ENCODE measurements around the gene GPANK1. TPM values are rescaled to one million over a fixed set of nuclear protein-coding genes. Genes with fewer than 3 reads are reported as not detected.

The GPANK1 gene
- total RNA-seq, 1 donor from 2014 or later, result 15.3 TPM

- DNase-seq (ENCODE audit: low spot score), result no peak
These were observed 24.2 kb downstream of the GPANK1 start for GRCh38 chr6:31640612-31641011.

DNA sequence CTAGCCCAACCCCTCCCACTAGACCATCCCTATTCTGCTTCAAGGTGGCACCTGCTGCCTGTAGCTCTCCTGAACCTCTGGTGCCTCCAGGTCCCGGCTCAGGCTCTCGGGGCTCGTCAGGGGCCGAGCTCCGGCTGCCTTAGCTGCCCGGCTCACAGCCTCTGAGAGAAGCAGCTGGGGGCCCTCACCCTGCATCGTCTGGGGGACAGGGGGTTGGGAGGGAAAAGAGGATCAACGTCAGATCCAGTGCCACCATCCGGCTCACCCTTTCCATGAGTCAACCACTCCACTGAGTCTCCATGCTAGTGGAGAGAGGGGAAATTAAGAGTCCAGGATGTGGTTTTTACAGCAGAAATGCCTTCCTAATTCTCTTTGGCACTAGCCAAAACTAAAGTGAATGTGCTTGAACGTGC lies 25.3 kb downstream of the GPANK1 start:
- DNase-seq (ENCODE audit: low spot score), result no peak

DNA sequence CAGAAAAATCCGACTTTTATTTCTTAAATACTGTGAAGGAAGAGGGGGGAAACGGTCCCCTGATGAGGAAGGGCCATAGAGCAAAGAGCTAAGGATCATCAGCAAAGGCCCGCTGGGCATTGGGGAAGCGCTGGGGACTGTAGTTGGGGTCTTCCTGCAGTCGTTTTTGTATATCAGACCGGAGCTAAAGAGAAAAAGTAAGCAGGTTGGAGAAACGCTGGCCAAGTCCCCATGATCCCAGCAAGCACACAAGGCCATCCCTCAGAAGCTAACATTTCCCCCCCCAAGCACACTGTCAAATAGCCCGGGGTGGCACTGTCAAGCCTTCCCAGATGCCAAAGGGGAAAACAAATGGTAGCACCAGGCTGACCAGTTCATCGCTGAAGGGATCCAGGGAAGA lies 25.8 kb downstream of the GPANK1 start:
- no peak for DNase-seq (ENCODE audit: low spot score)

DNA sequence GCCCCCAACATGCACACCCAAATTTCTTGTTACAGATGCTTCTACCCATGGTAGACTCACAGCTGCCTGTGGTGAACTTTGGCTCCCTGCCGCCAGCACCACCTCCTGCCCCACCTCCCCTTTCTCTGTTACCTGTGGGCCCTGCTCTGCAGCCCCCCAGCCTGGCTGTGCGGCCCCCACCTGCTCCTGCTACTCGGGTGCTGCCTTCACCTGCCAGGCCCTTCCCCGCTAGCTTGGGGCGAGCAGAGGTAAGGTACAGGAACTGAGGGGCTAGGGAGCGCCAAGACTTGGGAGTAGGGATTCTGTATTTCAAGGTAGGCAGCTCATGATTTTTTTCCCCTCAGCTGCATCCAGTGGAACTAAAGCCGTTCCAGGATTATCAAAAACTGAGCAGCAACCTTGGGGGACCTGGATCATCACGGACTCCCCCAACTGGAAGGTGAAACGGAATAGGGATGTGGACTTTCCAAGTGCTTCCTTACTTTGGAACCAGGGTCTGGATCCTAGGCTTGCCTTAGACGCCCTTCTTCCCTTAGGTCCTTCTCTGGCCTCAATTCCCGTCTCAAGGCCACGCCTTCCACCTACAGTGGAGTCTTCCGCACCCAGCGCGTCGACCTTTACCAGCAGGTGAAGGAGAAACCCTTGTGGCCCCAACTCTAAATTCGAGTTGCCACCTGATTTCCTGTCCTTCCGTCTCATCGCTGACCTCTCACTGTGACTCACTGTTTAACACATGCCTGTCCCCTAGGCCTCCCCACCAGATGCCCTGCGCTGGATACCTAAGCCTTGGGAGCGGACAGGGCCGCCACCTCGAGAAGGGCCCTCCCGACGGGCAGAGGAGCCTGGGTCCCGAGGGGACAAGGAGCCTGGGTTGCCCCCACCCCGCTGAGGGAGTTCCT lies 27.9 kb downstream of the GPANK1 start:
- no peak for DNase-seq (ENCODE audit: low spot score)

DNA sequence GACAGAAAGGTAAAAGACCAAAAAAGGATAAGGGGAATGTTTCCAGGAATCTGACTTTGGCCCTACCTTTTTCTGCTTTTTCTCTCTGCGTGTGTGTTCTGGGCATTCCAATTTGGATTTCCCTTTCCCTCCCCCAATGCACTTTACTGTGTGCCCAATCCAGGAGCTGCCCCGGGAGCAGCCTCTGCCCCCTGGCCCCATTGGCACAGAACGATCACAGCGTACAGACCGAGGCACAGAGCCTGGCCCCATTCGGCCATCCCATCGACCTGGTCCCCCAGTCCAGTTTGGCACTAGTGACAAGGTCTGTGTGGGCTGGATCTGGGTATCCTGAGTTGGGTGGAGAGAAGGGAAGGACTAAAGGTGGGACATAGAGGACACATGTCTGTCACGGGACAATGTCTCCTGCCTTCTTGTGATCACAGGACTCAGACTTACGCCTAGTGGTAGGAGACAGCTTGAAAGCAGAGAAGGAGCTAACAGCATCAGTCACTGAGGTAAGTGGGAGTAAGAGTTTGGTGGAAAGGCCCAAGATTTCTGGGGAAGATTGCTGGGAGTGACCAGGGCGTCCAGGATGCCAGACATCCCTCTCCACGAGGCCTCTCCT lies 29.7 kb downstream of the GPANK1 start:
- DNase-seq (ENCODE audit: low spot score), result no peak

DNA sequence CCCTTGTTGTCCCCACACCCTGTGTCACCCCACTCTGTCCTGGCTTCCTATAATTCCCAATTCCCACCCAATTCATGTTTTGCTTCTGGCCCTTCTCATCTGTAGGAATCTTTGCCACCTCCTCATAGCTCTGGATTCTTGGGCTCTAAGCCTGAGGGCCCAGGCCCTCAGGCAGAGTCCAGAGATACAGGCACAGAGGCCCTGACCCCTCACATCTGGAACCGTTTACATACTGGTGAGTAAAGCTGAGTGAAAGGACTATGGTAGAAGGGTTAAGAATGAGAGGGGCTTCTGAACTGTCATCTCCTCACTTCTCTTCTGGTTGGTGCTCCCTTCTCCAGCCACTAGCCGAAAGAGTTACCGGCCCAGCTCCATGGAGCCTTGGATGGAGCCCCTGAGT lies 30.7 kb downstream of the GPANK1 start:
- DNase-seq (ENCODE audit: low spot score), result no peak

- no peak for DNase-seq (ENCODE audit: low spot score)
These were observed 31.4 kb downstream of the GPANK1 start for GRCh38 chr6:31633447-31633846.

GRCh38 chr6:31632279-31632946 lies 32.4 kb downstream of the GPANK1 start:
- DNase-seq (ENCODE audit: low spot score), result no peak

DNA sequence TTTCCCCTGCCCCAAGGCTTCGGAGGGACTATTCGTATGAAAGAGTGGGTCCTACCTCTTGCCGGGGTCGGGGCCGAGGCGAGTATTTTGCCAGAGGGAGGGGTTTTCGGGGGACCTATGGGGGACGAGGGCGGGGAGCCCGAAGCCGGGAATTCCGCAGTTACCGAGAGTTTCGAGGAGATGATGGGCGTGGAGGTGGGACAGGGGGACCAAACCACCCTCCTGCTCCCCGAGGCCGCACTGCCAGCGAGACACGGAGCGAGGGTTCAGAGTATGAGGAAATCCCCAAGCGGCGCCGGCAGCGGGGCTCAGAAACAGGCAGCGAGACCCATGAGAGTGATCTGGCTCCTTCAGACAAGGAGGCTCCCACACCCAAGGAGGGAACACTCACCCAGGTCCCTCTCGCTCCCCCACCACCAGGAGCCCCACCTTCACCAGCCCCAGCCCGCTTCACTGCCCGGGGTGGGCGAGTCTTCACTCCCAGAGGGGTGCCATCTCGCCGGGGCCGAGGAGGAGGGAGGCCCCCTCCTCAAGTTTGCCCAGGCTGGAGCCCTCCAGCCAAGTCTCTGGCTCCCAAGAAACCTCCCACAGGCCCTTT lies 33.0 kb downstream of the GPANK1 start:
- no peak for DNase-seq (ENCODE audit: low spot score)

GRCh38 chr6:31631209-31631608 lies 33.6 kb downstream of the GPANK1 start:
- no peak for DNase-seq (ENCODE audit: low spot score)

DNA sequence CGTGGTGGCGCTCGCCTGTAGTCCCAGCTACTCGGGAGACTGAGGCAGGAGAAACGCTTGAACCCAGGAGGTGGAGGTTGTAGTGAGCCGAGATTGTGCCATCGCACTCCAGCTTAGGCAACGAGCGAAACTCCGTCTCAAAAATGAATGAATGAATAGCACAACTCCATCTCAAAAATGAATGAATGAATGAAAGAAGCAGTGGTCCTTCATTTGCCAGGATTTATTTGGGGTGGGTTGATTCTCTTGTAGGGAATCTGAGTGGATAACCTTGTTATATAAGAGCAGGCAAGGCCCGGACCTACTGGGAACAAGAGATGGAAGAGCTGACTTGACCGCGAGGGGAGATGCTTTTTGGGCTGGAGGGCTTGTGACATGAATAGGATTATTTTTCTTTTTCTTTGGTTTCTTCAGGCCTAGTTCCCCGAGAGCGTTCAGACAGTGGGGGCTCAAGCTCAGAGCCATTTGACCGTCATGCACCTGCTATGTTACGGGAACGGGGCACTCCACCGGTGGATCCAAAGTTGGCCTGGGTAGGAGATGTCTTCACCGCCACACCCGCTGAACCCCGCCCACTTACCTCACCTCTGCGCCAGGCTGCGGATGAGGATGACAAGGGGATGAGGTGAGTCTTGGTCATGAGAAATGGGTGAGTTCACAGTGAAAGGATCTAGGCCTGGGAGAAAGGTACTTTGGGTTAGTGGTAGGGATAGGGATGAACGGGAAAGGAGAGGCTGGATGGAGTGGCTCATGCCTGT lies 34.4 kb downstream of the GPANK1 start:
- DNase-seq (ENCODE audit: low spot score), result no peak

GRCh38 chr6:31629014-31629413 lies 35.8 kb downstream of the GPANK1 start:
- DNase-seq (ENCODE audit: low spot score), result no peak

DNA sequence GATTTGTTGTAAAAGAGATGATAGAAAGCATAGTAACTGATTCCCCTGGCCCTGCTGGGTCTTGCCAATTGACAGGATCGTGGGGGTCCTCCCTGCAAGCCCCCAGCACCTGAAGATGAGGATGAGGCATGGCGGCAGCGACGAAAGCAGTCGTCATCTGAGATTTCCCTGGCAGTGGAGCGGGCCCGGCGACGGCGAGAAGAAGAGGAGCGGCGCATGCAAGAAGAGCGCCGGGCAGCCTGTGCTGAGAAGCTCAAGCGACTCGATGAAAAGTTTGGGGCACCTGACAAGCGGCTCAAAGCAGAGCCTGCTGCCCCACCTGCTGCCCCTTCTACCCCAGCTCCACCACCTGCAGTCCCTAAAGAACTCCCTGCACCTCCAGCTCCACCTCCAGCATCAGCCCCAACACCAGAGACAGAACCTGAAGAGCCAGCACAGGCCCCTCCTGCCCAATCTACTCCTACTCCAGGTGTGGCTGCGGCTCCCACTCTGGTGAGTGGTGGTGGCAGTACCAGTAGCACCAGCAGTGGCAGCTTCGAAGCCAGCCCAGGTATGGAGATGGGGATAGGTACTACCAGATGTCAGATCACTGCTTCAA lies 37.0 kb downstream of the GPANK1 start:
- no peak for DNase-seq (ENCODE audit: low spot score)

DNA sequence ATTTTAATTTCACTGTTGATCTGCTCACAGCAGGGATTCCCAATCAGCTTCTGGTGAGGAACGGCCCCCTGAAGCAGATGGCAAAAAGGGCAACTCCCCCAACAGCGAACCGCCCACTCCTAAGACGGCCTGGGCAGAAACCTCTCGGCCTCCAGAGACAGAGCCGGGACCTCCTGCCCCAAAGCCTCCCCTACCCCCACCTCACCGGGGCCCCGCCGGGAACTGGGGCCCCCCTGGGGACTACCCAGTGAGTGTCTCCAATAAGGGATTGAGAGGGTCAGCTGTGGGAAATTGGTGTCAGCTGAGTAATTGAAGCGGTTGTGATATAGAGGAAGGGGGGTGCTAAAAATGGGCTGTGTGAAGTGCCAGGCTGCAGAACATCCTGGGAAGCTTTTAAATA lies 37.8 kb downstream of the GPANK1 start:
- DNase-seq (ENCODE audit: low spot score), result no peak

GRCh38 chr6:31624070-31624469 lies 40.7 kb downstream of the GPANK1 start:
- DNase-seq (ENCODE audit: low spot score), result no peak

DNA sequence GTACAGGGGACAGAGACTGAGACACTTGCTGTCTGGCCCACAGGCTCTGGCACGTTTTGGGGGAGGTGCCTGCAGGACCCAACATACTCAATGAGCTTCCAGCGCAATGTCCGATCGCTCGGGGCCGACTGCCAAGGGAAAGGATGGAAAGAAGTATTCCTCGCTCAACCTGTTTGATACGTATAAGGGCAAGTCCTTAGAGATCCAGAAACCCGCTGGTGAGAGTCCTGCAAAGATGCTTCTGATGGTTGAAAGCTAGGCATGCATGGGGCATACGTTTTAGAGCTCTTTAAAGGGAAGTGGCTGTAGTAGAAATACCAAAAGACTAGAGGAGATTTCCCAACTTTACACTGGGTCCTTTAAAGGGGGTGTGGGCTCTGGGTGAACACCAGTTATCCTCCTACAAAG lies 42.1 kb downstream of the GPANK1 start:
- peak; percentile 77 for DNase-seq (ENCODE audit: low spot score)

DNA sequence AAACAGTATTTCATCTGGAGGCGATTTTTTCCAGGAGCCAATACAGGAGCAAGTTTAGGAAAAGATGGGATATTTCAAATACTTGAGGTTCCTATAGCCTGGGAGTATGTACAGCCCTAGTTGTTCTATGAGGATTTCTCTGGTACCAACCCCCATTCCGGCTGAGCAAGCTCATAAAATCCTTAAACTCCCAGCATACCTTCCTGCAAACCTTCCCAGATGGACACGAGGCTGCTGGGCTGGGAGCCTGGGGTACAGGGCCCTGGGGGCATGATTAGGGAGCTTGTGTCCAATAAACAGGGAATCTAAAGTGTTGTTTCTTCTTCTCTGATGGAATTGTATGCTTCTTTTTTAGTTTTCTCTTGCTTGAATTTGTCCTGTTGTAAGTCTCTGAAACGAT lies 42.8 kb downstream of the GPANK1 start:
- no peak for DNase-seq (ENCODE audit: low spot score)

GRCh38 chr6:31621320-31621939 lies 43.4 kb downstream of the GPANK1 start:
- no peak for DNase-seq (ENCODE audit: low spot score)

DNA sequence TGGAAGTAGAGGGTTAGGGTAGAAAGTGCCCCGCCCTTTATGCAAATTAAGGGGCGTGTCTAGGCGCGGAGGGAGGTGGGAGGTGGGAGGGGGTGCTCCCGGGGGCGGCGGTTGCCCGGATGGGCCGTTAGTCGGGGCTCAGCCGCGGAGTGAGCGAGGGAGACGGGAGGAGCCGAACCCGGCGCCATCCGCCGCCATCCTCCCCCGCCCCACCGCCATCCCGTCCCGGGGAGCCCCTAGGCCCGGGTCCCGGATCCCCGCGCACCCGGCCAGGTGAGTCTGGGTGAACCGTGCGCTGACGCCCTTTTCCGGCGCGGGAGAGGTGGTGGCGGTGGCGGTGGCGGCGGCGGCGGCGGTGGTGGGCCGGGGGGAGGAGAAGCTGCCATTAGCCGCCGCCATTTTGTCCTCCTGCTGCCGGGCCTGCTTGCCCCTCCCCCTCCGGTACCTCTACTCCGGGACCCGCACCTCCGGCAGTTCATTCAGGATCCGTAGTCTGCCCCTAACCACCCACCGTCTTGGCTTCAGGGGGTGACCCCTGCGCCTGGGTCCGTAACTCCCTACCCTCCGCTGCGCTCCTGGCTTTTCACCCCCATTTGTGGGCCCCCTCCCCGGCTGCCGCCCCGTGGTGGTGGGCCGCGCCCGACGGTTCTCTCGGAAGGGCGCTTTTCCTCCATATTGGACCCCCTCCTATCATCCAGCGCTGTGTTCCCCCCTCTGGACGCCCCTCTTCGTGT lies 44.0 kb downstream of the GPANK1 start, which contains the start of gene PRRC2A:
Gene PRRC2A (plus strand): TSS at position 130 of the 734 bp plus-strand sequence. CDS start 2,075 bp downstream, outside the sequence.
- DNase-seq (ENCODE audit: low spot score), result no peak

Data from ureter (tissue), 1 donor.